WTC11 (cell line): Measurements from ENCODE around the gene PLAAT5.

Experiments used
- CTCF ChIP-seq: fragments of 200-600 bp; IDR thresholded peaks from 2 replicates; pipeline ENCODE4 v1.8.0; 2022; ENCODE audit warnings: antibody characterized with exemption
- SP1 ChIP-seq: sonication (generic); formaldehyde crosslinking; conservative IDR thresholded peaks from 2 replicates; pipeline ENCODE4 v1.8.1; 2022; ENCODE audit warnings: missing genetic modification reagents
- TEAD4 ChIP-seq: sonication (generic); formaldehyde crosslinking; IDR thresholded peaks from 2 replicates; pipeline ENCODE4 v1.8.0; 2022; ENCODE audit warnings: mild to moderate bottlenecking, missing genetic modification reagents

GRCh38 chr11:63523151-63523550 lies 32.2 kb upstream of the PLAAT5 start:
- TF ChIP-seq TEAD4 (CRISPR knock-in tag) (no peak), CTCF (no peak), SP1 (CRISPR knock-in tag) (no peak)
